PC-9 (cell line): Measurements from ENCODE around the gene TMEM51. TPM values are rescaled to one million over a fixed set of nuclear protein-coding genes. Genes with fewer than 3 reads are reported as not detected.

Experiments used
- BruUV-seq: library from RNA; stranded (reverse); fragments of 400-500 nt; replicated peaks from 2 replicates; lab custom pipeline; 2021; lab: Mats Ljungman, UMichigan
- CTCF ChIA-PET: fragments of 300-600 bp; sonication (Branson Sonifier 250); formaldehyde crosslinking; loops from one replicate; lab custom pipeline; 2022; ENCODE audit warnings: antibody characterized with exemption; lab: Charles Lee
- POLR2A ChIA-PET: fragments of 300-600 bp; sonication (Branson Sonifier 250); formaldehyde crosslinking; loops from one replicate; lab custom pipeline; 2022; ENCODE audit warnings: antibody characterized with exemption; ENCODE audit not compliant: unreplicated experiment; lab: Charles Lee
- DNase-seq, 2 experiments: peaks; one replicate each; pipeline versions ENCODE4 v3.0.0 to v3.0.0-alpha.2; 2015 to 2022; ENCODE audit warnings: mixed read lengths in 1 of 2
- H2AFZ ChIP-seq: fragments of 200-600 bp; sonication (generic); 2 replicates; pipeline ENCODE4 v1.8.1; 2017; ENCODE audit warnings: antibody characterized with exemption
- H3F3A ChIP-seq: fragments of 200-600 bp; sonication (generic); 2 replicates; pipeline ENCODE4 v1.8.1; 2017; ENCODE audit warnings: antibody characterized with exemption, mild to moderate bottlenecking, low read depth; ENCODE audit not compliant: insufficient read depth
- H3K27ac ChIP-seq: fragments of 200-600 bp; sonication (generic); 2 replicates; pipeline ENCODE4 v1.6.1; 2016; ENCODE audit warnings: mixed run types
- H3K27me3 ChIP-seq: fragments of 200-600 bp; sonication (generic); 2 replicates; pipeline ENCODE4 v1.6.1; 2016; ENCODE audit warnings: low read depth, mixed run types; ENCODE audit not compliant: insufficient read depth
- H3K36me3 ChIP-seq: fragments of 200-600 bp; sonication (generic); 2 replicates; pipeline ENCODE4 v1.6.1; 2016; ENCODE audit warnings: low read depth, mixed run types
- H3K4me1 ChIP-seq: fragments of 200-600 bp; sonication (generic); replicated peaks from 2 replicates; pipeline ENCODE4 v1.6.1; 2016; ENCODE audit warnings: mixed run types; ENCODE audit not compliant: insufficient read depth
- H3K4me2 ChIP-seq: fragments of 200-600 bp; sonication (generic); 2 replicates; pipeline ENCODE4 v1.6.1; 2017; ENCODE audit warnings: mixed run types
- H3K4me3 ChIP-seq: fragments of 200-600 bp; sonication (generic); 2 replicates; pipeline ENCODE4 v1.6.1; 2016; ENCODE audit warnings: mixed run types
- H3K79me2 ChIP-seq: fragments of 200-600 bp; sonication (generic); 2 replicates; pipeline ENCODE4 v1.6.1; 2017; ENCODE audit warnings: low read depth, mixed run types
- H3K9me2 ChIP-seq: fragments of 200-600 bp; sonication (generic); 2 replicates; pipeline ENCODE4 v1.8.1; 2017; ENCODE audit warnings: mild to moderate bottlenecking; ENCODE audit not compliant: insufficient read depth
- H3K9me3 ChIP-seq: fragments of 200-600 bp; sonication (generic); 2 replicates; pipeline ENCODE4 v1.8.1; 2016; ENCODE audit warnings: low read depth; ENCODE audit not compliant: insufficient read depth
- H4K20me1 ChIP-seq: fragments of 200-600 bp; sonication (generic); 2 replicates; pipeline ENCODE4 v1.8.1; 2017; ENCODE audit not compliant: insufficient read depth
- CTCF ChIP-seq: fragments of 200-600 bp; sonication (generic); conservative IDR thresholded peaks from 2 replicates; pipeline ENCODE4 v1.6.1; 2017; ENCODE audit warnings: mixed run types, antibody characterized with exemption, mild to moderate bottlenecking, moderate library complexity
- EZH2 ChIP-seq: fragments of 200-600 bp; sonication (generic); IDR thresholded peaks from 2 replicates; pipeline ENCODE4 v1.8.0; 2017; ENCODE audit warnings: antibody characterized with exemption, low read depth
- intact Hi-C: fragments of 100-400 bp; cut with micrococcal nuclease; formaldehyde crosslinking; loops from one replicate; pipeline ENCODE4 v1.10.0; 2022; ENCODE audit not compliant: unreplicated experiment
- total RNA-seq: library from RNA; stranded (reverse); gene quantifications from 2 replicates; pipeline ENCODE4 v1.2.3, GENCODE V29; 2021

TMEM51 gene
- total RNA-seq, 1 experiment from 2014 or later, result 11.7 TPM

GRCh38 chr1:15246960-15247614, 93.5 kb downstream of the TMEM51 start, which contains the start of gene FHAD1:
Gene FHAD1 (plus strand): TSS chr1:15247223. CDS start chr1:15251785, 4,562 bp downstream.
- Histone ChIP-seq H3K4me1 (no peaks in the 10 kb centered on the region), H3K4me2 (peak within 1 kb of the TSS; percentile 93), H3K9me2 (no peaks in the 10 kb centered on the region), H3K36me3 (no peaks in the 10 kb centered on the region), H3K79me2 (no peaks in the 10 kb centered on the region), H2AFZ (peak within 1 kb of the TSS; percentile 83), H3K27ac (no peak within 1 kb of the TSS), H3K4me3 (peak within 1 kb of the TSS; percentile 67), H3K9me3 (no peaks in the 10 kb centered on the region), H4K20me1 (no peaks in the 10 kb centered on the region), H3F3A (peaks cover 9% of the 10 kb centered on the region; the same call in 1 of the 2 replicates), H3K27me3 (no peaks in the 10 kb centered on the region)
- TF ChIP-seq CTCF (no peak), EZH2 (no peak)
- DNase-seq, result peak; percentile 52 to 73
- BruUV-seq, result no TSS peak
- ChIA-PET CTCF (no interaction called here), POLR2A (interaction anchor here (0.6 kb wide), 1 partner anchor 507 kb away, joined by 3 read pairs; no protein-coding TSS in a partner anchor)
- intact Hi-C loops, result no loop called here

- Histone ChIP-seq H3K36me3 (no peaks in the 10 kb centered on the region), H3K9me3 (no peaks in the 10 kb centered on the region), H3K79me2 (no peaks in the 10 kb centered on the region), H4K20me1 (no peaks in the 10 kb centered on the region), H3K4me1 (no peaks in the 10 kb centered on the region), H2AFZ (no peak overlapping the region), H3K4me2 (peak overlapping the region; percentile 93; the same call in 1 of the 2 replicates), H3K9me2 (no peaks in the 10 kb centered on the region), H3F3A (peaks cover 9% of the 10 kb centered on the region; the same call in 1 of the 2 replicates), H3K27me3 (no peaks in the 10 kb centered on the region), H3K27ac (no peak overlapping the region), H3K4me3 (no peak overlapping the region; the same call in 1 of the 2 replicates)
- TF ChIP-seq EZH2, result no peak
- TF ChIP-seq CTCF, result no peak
- CTCF ChIA-PET, result interaction anchor here (0.6 to 1.1 kb wide), 2 partner anchors 14 to 52 kb away, joined by 3 to 5 read pairs; no protein-coding TSS in a partner anchor
- no peak for DNase-seq
- POLR2A ChIA-PET, result no interaction called here
- BruUV-seq, result TSS peak; percentile 38
- intact Hi-C loops, result no loop called here
These were observed 94.7 kb downstream of the TMEM51 start for GRCh38 chr1:15248216-15248615.

GRCh38 chr1:15249081-15249480, 95.5 kb downstream of the TMEM51 start:
- no peaks in the 10 kb centered on the region for H3K4me1 ChIP-seq
- H3K27me3 ChIP-seq, result no peaks in the 10 kb centered on the region
- no peak overlapping the region for H3K4me2 ChIP-seq
- H3F3A ChIP-seq, result peaks cover 9% of the 10 kb centered on the region
- H3K36me3 ChIP-seq, result no peaks in the 10 kb centered on the region
- intact Hi-C loops, result no loop called here
- no peaks in the 10 kb centered on the region for H3K79me2 ChIP-seq
- no peaks in the 10 kb centered on the region for H3K9me2 ChIP-seq
- BruUV-seq, result no TSS peak
- TF ChIP-seq CTCF, result no peak
- TF ChIP-seq EZH2, result no peak
- H3K9me3 ChIP-seq, result no peaks in the 10 kb centered on the region
- ChIA-PET CTCF (interaction anchor here (1.1 kb wide), 1 partner anchor 13 kb away, joined by 3 read pairs; no protein-coding TSS in a partner anchor), POLR2A (interaction anchor here (0.5 kb wide), 1 partner anchor 287 kb away, joined by 3 read pairs; no protein-coding TSS in a partner anchor)
- H3K27ac ChIP-seq, result no peak overlapping the region
- H4K20me1 ChIP-seq, result no peaks in the 10 kb centered on the region
- H3K4me3 ChIP-seq, result no peak overlapping the region
- DNase-seq, result no peak
- no peak overlapping the region for H2AFZ ChIP-seq
